HepG2 (cell line): ENCODE results near the gene DENND5A. TPM values are rescaled to one million over a fixed set of nuclear protein-coding genes. Genes with fewer than 3 reads are reported as not detected.

Source experiments
- AGO1 ChIP-seq: fragments of 200-400 bp; formaldehyde crosslinking; IDR thresholded peaks from 2 replicates; pipeline ENCODE4 v1.6.1; 2017; ENCODE audit warnings: mild to moderate bottlenecking, low read depth, low read length, moderate library complexity; ENCODE audit not compliant: poor library complexity, severe bottlenecking
- ASH2L ChIP-seq: fragments of 300-600, 200-600 bp; sonication (generic); IDR thresholded peaks from 2 replicates; pipeline ENCODE4 v1.7.0; 2017; ENCODE audit warnings: low read depth, mild to moderate bottlenecking, moderate library complexity, mixed read lengths, low read length; ENCODE audit not compliant: insufficient read length
- DMAP1 ChIP-seq: IDR thresholded peaks from 2 replicates; pipeline ENCODE4 v1.6.1; 2016
- FOXC1 ChIP-seq: sonication (generic); formaldehyde crosslinking; IDR thresholded peaks from 2 replicates; pipeline ENCODE4 v1.8.0; 2022; ENCODE audit warnings: mild to moderate bottlenecking, missing genetic modification reagents, borderline replicate concordance
- HCFC1 ChIP-seq: fragments of 150-350 bp; IDR thresholded peaks from 2 replicates; pipeline ENCODE4 v1.6.1; 2014; ENCODE audit warnings: low read depth, low read length
- HNRNPLL ChIP-seq: fragments of 200-400 bp; formaldehyde crosslinking; IDR thresholded peaks from 2 replicates; pipeline ENCODE4 v1.6.1; 2017; ENCODE audit warnings: mild to moderate bottlenecking, low read depth, low read length; ENCODE audit not compliant: poor library complexity, severe bottlenecking
- MAFK ChIP-seq, 2 experiments: IDR thresholded peaks in 1 of 2; conservative IDR thresholded peaks in 1 of 2; 2 replicates each; pipeline ENCODE4 v1.6.1; 2011; ENCODE audit warnings: improper control_type of control experiment in 2 of 2, low read length in 2 of 2
- MTF2 ChIP-seq: sonication (generic); formaldehyde crosslinking; IDR thresholded peaks from 2 replicates; pipeline ENCODE4 v1.5.0; 2020; ENCODE audit warnings: missing genetic modification reagents, borderline replicate concordance
- MXD4 ChIP-seq: IDR thresholded peaks from 2 replicates; pipeline ENCODE4 v1.6.1; 2016; ENCODE audit warnings: mild to moderate bottlenecking, missing biosample characterization, missing genetic modification reagents
- RORA ChIP-seq: sonication (generic); formaldehyde crosslinking; IDR thresholded peaks from 2 replicates; pipeline ENCODE4 v1.5.0; 2020; ENCODE audit warnings: mild to moderate bottlenecking, missing genetic modification reagents, moderate library complexity
- SAFB2 ChIP-seq: sonication (generic); formaldehyde crosslinking; IDR thresholded peaks from 2 replicates; pipeline ENCODE4 v1.5.1; 2020; ENCODE audit warnings: missing genetic modification reagents, low read depth, mild to moderate bottlenecking, borderline replicate concordance
- TOPORS ChIP-seq: sonication (generic); formaldehyde crosslinking; IDR thresholded peaks from 2 replicates; pipeline ENCODE4 v1.8.0; 2023; ENCODE audit warnings: mild to moderate bottlenecking, missing genetic modification reagents
- ZBTB21 ChIP-seq: sonication (generic); formaldehyde crosslinking; IDR thresholded peaks from 2 replicates; pipeline ENCODE4 v1.4.0; 2020; ENCODE audit warnings: missing genetic modification reagents
- ZFP90 ChIP-seq: sonication (generic); formaldehyde crosslinking; IDR thresholded peaks from 2 replicates; pipeline ENCODE4 v1.8.0; 2022; ENCODE audit warnings: missing genetic modification reagents, mild to moderate bottlenecking, inconsistent platforms, borderline replicate concordance
- ZNF230 ChIP-seq: sonication (generic); formaldehyde crosslinking; IDR thresholded peaks from 2 replicates; pipeline ENCODE4 v1.4.0; 2020; ENCODE audit warnings: mild to moderate bottlenecking, missing genetic modification reagents
- ZNF264 ChIP-seq: sonication (generic); formaldehyde crosslinking; IDR thresholded peaks from 2 replicates; pipeline ENCODE4 v1.4.0; 2020; ENCODE audit warnings: missing genetic modification reagents
- ZNF343 ChIP-seq: sonication (generic); formaldehyde crosslinking; IDR thresholded peaks from 2 replicates; pipeline ENCODE4 v1.4.0; 2020; ENCODE audit warnings: mild to moderate bottlenecking, missing genetic modification reagents
- ZNF383 ChIP-seq: sonication (generic); formaldehyde crosslinking; IDR thresholded peaks from 2 replicates; pipeline ENCODE4 v1.4.0; 2020; ENCODE audit warnings: missing genetic modification reagents, mild to moderate bottlenecking, borderline replicate concordance
- ZNF451 ChIP-seq: sonication (generic); formaldehyde crosslinking; IDR thresholded peaks from 2 replicates; pipeline ENCODE4 v1.5.0; 2020; ENCODE audit warnings: mild to moderate bottlenecking, missing genetic modification reagents
- polyA plus RNA-seq, 8 experiments: library from polyadenylated mRNA; depleted of rRNA in 3 of 8; stranded (reverse) in 7 of 8; unstranded in 1 of 8; fragments of >200 nt; fragmentation: Illumina TruSeq in 4 of 8; extraction: Trizol in 4 of 8; gene quantifications; 2 replicates each; pipeline versions ENCODE4 v1.2.1 to v1.2.3, GENCODE V29; 2011 to 2016; ENCODE audit warnings: low read depth in 4 of 8, missing spikeins in 1 of 8, mixed read lengths in 1 of 8; ENCODE audit not compliant: insufficient read depth in 1 of 8
- total RNA-seq, 5 experiments: library from RNA; depleted of rRNA; stranded (reverse); fragments of >200 nt; fragmentation: Illumina TruSeq; extraction: Trizol; gene quantifications; 2 replicates each; pipeline ENCODE4 v1.2.3, GENCODE V29; 2016; ENCODE audit warnings: low read depth in 1 of 5
- TF ChIP-seq, protein P1 (sequence below): sonication (generic); formaldehyde crosslinking; IDR thresholded peaks from 2 replicates; pipeline ENCODE4 v1.4.0; 2020; ENCODE audit warnings: mild to moderate bottlenecking, missing genetic modification reagents, borderline replicate concordance
- TF ChIP-seq, protein P2 (sequence below): sonication (generic); formaldehyde crosslinking; IDR thresholded peaks from 2 replicates; pipeline ENCODE4 v1.8.1; 2022; ENCODE audit warnings: mild to moderate bottlenecking, missing genetic modification reagents
- TF ChIP-seq, protein P3 (sequence below): IDR thresholded peaks from 2 replicates; pipeline ENCODE4 v1.6.1; 2016; ENCODE audit warnings: missing compliant biosample characterization, missing genetic modification reagents, borderline replicate concordance

Gene DENND5A
- total and polyA plus RNA-seq, 2 of the 13 experiments (the other 11 are each of a cell fraction or from before 2014, with no cell fraction given), result 63.3 to 145 TPM

DNA sequence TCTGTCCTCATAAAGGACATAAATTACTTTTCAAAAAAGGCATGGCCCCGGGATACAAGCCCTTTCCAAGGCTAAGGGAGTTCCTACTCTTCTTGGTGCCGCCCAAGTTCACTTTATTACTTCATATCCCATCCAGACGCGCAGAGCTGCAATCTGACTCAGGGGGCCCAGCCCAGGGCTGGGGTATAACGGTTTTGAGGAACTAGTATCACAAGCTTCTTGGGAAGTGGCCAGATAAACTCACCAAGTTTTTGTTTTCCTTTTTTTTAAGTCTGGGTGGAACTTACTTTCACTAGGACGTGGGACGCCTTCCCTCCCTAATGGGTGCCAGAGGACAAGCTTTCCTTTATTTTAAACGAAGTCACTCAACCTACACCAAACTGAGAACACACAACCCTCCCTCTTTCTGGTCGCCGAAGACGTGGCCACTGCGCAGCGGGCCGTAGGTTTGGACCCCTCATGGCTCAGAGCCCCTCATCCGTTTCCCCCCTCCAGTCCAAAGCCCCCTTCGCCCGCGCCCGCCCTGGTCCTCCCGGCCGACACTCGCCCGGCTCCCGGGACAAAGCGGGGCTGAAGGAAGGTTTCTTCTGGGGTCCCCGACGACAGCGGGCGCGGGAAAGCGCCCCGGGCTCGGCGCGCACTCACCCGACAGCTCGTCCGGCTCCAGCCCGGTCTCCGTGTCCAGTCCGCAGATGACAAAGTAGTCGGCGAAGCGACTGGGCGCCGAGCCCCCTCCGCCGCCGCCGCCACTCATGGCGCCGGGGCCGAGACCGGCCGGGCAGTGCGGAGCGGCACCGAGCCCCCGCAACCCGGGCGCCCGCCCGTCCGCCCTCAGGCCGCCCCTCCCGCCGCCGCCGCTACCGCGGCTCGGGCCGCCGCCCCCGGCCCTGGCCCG lies 587 bp downstream of the DENND5A start (continued):
- TF ChIP-seq, protein P1, sequence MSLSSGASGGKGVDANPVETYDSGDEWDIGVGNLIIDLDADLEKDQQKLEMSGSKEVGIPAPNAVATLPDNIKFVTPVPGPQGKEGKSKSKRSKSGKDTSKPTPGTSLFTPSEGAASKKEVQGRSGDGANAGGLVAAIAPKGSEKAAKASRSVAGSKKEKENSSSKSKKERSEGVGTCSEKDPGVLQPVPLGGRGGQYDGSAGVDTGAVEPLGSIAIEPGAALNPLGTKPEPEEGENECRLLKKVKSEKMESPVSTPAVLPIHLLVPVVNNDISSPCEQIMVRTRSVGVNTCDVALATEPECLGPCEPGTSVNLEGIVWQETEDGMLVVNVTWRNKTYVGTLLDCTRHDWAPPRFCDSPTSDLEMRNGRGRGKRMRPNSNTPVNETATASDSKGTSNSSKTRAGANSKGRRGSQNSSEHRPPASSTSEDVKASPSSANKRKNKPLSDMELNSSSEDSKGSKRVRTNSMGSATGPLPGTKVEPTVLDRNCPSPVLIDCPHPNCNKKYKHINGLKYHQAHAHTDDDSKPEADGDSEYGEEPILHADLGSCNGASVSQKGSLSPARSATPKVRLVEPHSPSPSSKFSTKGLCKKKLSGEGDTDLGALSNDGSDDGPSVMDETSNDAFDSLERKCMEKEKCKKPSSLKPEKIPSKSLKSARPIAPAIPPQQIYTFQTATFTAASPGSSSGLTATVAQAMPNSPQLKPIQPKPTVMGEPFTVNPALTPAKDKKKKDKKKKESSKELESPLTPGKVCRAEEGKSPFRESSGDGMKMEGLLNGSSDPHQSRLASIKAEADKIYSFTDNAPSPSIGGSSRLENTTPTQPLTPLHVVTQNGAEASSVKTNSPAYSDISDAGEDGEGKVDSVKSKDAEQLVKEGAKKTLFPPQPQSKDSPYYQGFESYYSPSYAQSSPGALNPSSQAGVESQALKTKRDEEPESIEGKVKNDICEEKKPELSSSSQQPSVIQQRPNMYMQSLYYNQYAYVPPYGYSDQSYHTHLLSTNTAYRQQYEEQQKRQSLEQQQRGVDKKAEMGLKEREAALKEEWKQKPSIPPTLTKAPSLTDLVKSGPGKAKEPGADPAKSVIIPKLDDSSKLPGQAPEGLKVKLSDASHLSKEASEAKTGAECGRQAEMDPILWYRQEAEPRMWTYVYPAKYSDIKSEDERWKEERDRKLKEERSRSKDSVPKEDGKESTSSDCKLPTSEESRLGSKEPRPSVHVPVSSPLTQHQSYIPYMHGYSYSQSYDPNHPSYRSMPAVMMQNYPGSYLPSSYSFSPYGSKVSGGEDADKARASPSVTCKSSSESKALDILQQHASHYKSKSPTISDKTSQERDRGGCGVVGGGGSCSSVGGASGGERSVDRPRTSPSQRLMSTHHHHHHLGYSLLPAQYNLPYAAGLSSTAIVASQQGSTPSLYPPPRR (CRISPR knock-in tag), result no peak
- TF ChIP-seq ZNF383 (no peak), ZFP90 (CRISPR knock-in tag) (0 out of 2 replicates have a peak, but pooled peaks have one; percentile 8), SAFB2 (CRISPR knock-in tag) (0 out of 2 replicates have a peak, but pooled peaks have one; percentile 22), HNRNPLL (no peak), TOPORS (no peak), MXD4 (CRISPR knock-in tag) (no peak), MAFK (conservative IDR thresholded peaks at IDR 0.05 in 1 of 2, IDR thresholded peaks at IDR 0.05 in 1 of 2; ENCODE audit: low read length in 2 of 2) (no peak), ZNF451 (CRISPR knock-in tag) (0 out of 2 replicates have a peak, but pooled peaks have one; percentile 33), DMAP1 (CRISPR knock-in tag) (no peak), HCFC1 (no peak), ZNF343 (CRISPR knock-in tag) (no peak), AGO1 (peak; percentile 17), ZNF230 (peak; percentile 9; the same call in 1 of the 2 replicates), MTF2 (CRISPR knock-in tag) (no peak), ZBTB21 (CRISPR knock-in tag) (no peak), ASH2L (peak; percentile 58), FOXC1 (no peak), ZNF264 (no peak), RORA (CRISPR knock-in tag) (no peak)
- TF ChIP-seq, protein P2, sequence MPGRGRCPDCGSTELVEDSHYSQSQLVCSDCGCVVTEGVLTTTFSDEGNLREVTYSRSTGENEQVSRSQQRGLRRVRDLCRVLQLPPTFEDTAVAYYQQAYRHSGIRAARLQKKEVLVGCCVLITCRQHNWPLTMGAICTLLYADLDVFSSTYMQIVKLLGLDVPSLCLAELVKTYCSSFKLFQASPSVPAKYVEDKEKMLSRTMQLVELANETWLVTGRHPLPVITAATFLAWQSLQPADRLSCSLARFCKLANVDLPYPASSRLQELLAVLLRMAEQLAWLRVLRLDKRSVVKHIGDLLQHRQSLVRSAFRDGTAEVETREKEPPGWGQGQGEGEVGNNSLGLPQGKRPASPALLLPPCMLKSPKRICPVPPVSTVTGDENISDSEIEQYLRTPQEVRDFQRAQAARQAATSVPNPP, result no peak
- TF ChIP-seq, protein P3, sequence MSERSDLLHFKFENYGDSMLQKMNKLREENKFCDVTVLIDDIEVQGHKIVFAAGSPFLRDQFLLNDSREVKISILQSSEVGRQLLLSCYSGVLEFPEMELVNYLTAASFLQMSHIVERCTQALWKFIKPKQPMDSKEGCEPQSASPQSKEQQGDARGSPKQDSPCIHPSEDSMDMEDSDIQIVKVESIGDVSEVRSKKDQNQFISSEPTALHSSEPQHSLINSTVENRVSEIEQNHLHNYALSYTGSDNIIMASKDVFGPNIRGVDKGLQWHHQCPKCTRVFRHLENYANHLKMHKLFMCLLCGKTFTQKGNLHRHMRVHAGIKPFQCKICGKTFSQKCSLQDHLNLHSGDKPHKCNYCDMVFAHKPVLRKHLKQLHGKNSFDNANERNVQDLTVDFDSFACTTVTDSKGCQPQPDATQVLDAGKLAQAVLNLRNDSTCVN, result no peak
